HG03521 (cell line): ENCODE data around the gene PLEKHH1.

Experiments
- ATAC-seq: cut with Tn5 transposase; IDR thresholded peaks from one replicate; pipeline ENCODE4 v1.9.1; 2021; ENCODE audit warnings: mild to moderate bottlenecking, moderate library complexity; ENCODE audit not compliant: unreplicated experiment

The PLEKHH1 gene

DNA sequence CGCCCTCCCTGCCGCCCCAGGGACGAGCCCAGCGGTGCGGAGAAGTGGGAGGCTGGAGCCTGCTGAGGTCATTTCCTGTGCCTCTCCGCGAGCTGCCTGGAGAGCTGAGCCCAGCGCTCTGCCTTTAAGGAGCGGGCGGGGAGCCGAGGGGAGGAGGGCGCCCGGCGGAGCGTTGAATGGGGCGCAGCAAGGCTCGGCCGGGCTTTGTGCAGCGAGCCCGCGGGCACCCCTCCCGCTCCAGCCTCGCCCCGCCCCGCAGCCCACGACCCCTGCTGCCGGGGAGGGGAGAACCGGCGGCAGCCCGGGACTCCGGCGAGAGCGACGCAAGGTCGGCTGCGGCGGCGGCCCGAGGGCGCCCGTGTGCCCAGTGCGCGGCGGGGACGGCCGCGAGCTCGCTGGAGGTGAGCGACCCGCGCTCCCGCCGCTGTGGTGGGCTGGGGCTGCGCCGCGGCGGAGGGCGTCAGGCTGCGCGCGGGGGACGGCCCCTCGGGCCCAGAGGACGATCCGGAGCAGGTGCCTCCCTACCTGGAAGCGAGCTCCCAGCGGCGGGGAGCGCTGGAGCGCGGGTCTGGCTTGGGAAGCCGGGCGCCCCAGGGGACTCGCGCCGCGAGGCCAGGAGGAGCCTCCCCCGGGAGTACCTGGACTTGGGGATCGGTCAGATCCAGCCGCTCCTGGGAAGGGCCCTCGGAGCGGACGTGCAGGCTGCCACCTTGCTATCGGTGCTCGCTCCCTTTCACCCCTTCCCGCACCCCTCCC, at the start of gene PLEKHH1:
TSS of gene PLEKHH1 (plus strand) at position 293 of the 756 bp plus-strand sequence. CDS start 8,578 bp downstream, outside the sequence.
- ATAC-seq: no peak

- no peak for ATAC-seq
Measured at GRCh38 chr14:67483579-67484285, 49.4 kb upstream of the PLEKHH1 start.

DNA sequence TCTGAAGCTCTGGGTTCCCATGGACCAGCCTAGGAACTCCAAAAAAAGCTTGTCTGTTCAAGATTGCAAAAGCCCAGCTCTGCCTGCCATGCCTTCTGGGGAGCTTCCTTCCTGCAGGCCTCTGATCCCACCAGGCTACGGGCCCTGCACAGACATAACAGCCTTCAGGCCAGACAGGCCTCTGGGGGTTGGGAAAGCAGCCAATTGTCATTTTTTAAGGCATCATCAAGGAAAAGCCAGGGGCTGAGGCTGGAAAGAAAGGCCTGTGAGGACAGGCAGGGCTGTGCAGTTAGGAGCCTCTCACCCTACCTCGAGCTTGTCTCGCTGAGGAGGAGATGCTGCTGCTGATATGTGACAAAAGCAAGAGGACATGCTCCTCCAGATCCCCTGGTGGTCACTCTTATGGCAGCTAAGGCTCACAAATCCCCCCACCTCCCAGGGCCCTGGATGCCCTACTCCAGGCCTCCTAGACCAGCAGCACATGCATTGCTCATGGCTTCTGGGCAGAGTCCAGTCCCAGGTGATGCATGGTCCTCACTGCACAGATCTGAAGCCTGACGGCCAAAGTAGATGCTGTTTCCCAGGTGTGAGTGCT, 47.5 kb upstream of the PLEKHH1 start:
- ATAC-seq: no peak

DNA sequence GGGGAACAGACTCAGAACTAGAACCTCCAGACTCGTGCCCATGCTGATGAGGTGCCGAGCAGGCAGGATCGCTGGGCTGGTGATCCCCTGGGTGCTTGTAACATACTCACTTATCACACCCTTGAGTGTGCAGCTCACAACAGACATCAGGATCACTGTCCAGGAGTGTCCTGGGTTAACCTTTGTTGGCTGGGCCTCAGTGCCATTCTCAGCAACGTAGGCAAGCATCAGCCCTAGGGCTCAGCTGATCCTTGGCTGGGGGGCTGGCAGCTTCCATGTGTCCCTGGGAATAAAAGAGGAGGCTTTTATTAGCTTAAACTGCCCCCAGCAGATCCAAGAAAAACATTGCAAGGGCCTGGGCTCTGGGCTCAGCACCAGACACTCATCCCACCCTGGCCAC, 46.2 kb upstream of the PLEKHH1 start:
- ATAC-seq: no peak

GRCh38 chr14:67487332-67487731, 45.8 kb upstream of the PLEKHH1 start:
- no peak for ATAC-seq

DNA sequence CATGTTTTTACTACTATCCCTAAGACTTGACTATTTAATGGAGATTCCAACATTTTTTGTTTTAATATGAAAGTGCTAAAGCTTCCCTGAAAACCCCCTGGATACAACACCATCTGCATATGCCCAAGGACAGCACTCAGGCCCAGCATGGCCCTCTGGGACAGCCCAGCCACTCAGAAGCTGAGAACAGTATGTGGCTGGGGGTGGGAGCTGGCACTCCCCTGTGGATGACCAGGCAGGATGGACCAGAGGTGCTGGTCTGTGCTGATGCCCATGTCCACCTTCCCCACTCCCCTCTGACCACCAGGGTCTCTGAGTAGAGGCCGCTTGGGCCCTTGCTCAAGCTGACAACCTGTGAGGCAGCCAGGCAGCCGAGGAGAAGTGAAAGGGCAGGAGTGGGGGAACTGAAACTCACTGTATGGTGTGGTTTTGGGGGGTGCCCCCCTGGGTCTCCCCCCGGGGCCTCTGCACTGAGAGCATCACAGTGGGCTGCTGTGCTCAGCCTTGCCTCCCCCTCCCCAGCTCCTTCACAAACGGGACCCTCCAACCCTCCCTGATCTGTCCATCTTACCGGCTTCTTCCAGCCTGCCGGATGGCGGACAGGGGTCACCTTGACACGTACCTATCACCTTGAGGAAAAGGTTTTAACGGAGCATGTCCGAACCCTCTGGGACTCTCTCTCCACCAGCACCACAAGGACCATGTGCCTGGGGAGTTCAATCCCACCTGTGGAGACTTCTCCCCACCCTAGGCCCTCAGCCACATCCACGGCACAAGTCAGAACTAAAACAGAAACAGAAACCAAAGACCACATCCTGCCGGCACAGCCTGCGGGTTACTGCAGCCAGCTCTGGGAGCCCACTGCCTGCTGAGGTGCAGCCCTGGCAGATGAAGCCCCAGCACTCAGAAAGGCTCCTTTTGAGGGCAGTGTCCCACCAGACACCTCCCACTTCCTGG, 44.9 kb upstream of the PLEKHH1 start, which contains the start of gene TMEM229B:
TSS of gene TMEM229B (minus strand) at position 785 of the 957 bp plus-strand sequence. CDS start 14,798 bp downstream, outside the sequence.
- ATAC-seq: peak; percentile 85

DNA sequence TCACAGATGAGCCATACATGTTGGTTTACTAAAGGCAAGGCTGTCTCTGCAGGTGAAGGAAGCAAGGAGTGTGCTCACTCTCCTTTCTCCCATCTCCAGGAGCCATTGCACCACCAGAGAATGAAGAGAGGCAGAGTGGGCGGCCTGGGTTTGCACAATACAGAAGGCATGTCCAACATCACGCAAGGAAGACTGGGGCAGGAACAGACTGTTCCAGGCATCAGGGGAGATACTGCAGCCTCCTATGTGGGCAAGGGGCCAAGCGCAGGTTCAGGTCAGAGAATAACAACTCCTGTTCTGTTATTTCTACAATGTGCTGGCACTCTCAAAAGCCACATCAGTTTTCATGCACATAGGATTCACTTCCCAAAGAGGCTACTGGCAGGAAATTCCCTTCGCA, 42.9 kb upstream of the PLEKHH1 start:
- ATAC-seq: no peak

DNA sequence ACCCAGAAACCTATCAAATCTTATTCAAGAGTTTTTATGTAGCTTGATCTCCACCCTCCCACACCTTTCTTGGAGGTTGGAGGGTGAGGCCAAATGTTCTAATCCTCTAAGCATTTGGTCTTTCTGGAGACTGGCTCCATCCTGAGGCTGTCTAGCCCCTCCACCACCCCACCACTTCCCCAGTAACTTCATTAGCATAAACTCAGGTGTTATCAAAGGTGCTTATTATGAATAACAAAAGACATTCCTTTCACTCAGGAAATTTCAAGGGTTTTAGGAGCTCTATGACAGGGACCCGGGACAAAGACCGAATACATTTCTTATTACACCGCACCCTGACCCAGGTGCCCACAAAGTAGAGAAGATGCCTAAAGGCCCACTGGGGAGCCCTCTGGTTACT, 41.8 kb upstream of the PLEKHH1 start:
- ATAC-seq: no peak

GRCh38 chr14:67491741-67492507, 41.2 kb upstream of the PLEKHH1 start:
- ATAC-seq: no peak

GRCh38 chr14:67492538-67492937, 40.6 kb upstream of the PLEKHH1 start:
- no peak for ATAC-seq

GRCh38 chr14:67493092-67493717, 39.9 kb upstream of the PLEKHH1 start:
- ATAC-seq: no peak

GRCh38 chr14:67495827-67496226, 37.3 kb upstream of the PLEKHH1 start:
- no peak for ATAC-seq

DNA sequence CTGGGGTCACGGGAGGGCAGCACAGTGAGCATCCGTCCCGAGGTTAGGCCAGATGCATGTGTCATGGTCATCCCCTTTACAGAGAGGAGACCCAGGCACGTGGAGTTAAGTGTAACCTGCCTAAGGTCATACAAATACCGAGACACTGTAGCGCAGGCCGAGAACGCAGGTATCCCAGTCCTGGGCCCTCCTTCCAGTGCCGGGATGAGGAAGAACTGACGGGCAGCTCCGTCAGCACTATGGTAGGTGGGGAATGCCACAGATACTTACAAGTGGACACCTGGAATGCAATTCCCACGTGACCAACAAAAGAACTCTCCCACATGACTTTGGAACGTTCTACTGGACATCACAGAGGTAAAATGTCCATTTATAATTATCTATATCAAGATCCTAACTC, 35.9 kb upstream of the PLEKHH1 start:
- no peak for ATAC-seq

- no peak for ATAC-seq
Measured at GRCh38 chr14:67497716-67498115, 35.4 kb upstream of the PLEKHH1 start.

DNA sequence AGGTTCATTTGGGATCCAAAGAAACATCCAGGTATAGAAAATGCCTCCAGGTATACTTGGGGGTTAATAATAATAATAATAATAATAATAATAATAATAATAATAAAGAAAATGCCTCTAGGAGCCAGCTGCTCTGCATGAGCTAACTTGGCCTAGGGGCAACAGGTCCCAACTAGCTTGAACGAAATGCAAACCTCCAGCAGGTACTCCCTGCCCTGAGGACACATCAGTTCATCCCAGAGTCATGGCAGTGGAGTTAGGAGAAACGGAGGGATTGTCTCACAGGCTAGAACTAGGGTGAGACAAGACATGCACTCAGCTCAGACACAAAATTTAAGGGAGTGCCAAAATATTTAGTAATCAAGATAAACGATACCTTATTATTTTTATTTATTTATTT, 32.1 kb upstream of the PLEKHH1 start:
- ATAC-seq: no peak

DNA sequence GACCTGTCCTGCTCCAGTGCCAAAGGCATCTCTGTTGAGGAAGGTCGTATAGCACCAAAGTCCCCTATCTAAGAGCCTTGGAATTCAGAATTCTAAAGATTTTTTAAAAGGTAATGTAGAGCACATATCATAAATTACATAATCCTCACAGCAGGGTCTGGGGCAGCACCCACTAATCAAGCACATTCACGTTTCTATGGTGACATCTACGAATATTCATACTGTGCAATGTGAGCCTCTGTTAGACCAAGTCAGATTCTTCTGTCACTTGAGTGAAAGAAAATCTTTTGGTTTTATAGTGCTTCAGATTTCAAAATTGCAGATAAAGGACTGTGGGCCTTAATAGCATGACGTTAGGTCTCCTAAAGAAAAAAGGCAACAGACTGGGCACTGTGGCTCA, 31.4 kb upstream of the PLEKHH1 start:
- no peak for ATAC-seq

- ATAC-seq: no peak
Measured at GRCh38 chr14:67502867-67503266, 30.2 kb upstream of the PLEKHH1 start.

DNA sequence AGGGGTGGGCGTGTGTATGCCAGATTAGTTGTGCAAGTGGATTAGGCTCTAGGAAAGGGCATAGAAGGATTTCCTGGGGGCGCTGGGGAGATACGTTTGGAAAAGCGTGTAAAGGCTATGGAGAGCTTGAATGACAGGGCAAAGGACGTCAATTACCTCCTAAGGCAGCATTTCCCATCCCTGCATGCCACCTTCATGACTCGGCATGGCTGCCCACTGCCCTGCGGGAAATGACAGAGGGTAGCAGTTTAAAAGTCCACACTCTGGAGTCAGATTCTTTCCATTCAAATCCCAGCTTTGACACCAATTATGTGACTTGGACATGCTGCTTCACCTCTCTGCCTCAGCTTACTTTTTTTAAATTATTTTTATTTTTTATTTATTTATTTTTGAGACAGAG, 29.8 kb upstream of the PLEKHH1 start:
- ATAC-seq: no peak

GRCh38 chr14:67505254-67505653, 27.8 kb upstream of the PLEKHH1 start:
- no peak for ATAC-seq

DNA sequence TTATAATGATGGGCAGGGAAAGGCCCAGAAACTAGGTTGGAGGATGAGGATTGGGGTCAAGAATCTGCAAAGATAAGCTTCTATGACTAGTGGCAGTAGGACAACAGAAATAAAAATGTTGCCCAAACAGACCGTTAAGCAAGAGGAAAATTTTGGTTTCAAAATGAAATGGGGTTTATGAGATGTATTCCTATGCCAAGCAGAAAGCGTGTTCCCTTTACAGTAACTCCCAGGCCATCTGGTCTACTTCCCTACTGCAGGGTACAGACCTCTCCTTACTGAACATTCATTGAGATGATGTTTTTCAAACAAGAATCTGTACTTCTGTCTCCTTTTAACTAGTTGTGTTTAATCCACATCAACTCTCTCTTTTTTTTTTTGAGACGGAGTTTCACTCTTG, 24.1 kb upstream of the PLEKHH1 start:
- ATAC-seq: no peak
